Testis (tissue), 3 donors: ENCODE data around the gene PCDHA9. TPM values are rescaled to one million over a fixed set of nuclear protein-coding genes. Genes with fewer than 3 reads are reported as not detected.

ENCODE experiments used
- DNase-seq: peaks from one replicate; pipeline ENCODE4 v3.0.0-alpha.2; 2019
- H3K27ac ChIP-seq, 2 donors: fragments of 200-600 bp; sonication (generic); one replicate each; pipeline ENCODE4 v1.5.1; 2019
- H3K27me3 ChIP-seq: fragments of 200-600 bp; sonication (generic); one replicate; pipeline ENCODE4 v1.5.1; 2019
- H3K36me3 ChIP-seq: fragments of 200-600 bp; sonication (generic); one replicate; pipeline ENCODE4 v1.5.1; 2017; ENCODE audit warnings: low read depth; ENCODE audit errors: missing control alignments
- H3K4me1 ChIP-seq: fragments of 200-600 bp; sonication (generic); one replicate; pipeline ENCODE4 v1.5.1; 2019
- H3K4me3 ChIP-seq, 2 donors: fragments of 200-600 bp; sonication (generic); one replicate each; pipeline ENCODE4 v1.5.1; 2017 to 2019
- H3K9me3 ChIP-seq: fragments of 200-600 bp; sonication (generic); one replicate; pipeline ENCODE4 v1.5.1; 2017
- POLR2A ChIP-seq: fragments of 450-650 bp; IDR thresholded peaks from one replicate; pipeline ENCODE4 v1.6.1; 2017; ENCODE audit warnings: antibody characterized with exemption, mild to moderate bottlenecking, moderate library complexity
- WGBS, 2 donors: methylation state at CpG; one replicate each; pipeline ENCODE4 v1.1.5; 2018; 5-methylcytosine and 5-hydroxymethylcytosine counted together
- intact Hi-C: fragments of 100-400 bp; cut with DNase I; formaldehyde crosslinking; loops from one replicate; pipeline ENCODE4 v1.15.1; 2023; ENCODE audit warnings: low total_unique reads
- polyA plus RNA-seq: library from polyadenylated mRNA; stranded (reverse); fragments of 350-450 nt; fragmentation: Illumina TruSeq; extraction: RNeasy Lipid Tissue Mini Kit (QIAGEN cat#74804); gene quantifications from one replicate; pipeline ENCODE4 v1.2.3, GENCODE V29; 2014; ENCODE audit warnings: low read depth, low replicate concordance; ENCODE audit not compliant: insufficient read depth
- total RNA-seq, 2 donors: library from RNA; depleted of rRNA; stranded (reverse); fragments of >200 nt; gene quantifications; one replicate each; pipeline ENCODE4 v1.2.3, GENCODE V29; 2016
- TF ChIP-seq, protein P1 (sequence below), 3 experiments: fragments of 450-650 bp in 2 of 3; fragments of 200-600 bp in 1 of 3; sonication (generic) in 1 of 3; IDR thresholded peaks; one replicate each; pipeline ENCODE4 v1.5.1; 2016 to 2019; ENCODE audit warnings: antibody characterized with exemption in 3 of 3, mild to moderate bottlenecking in 2 of 3, moderate library complexity in 1 of 3

The PCDHA9 gene
- total and polyA plus RNA-seq, 3 donors from 2014 or later = 1.1 to 2.3 (median 2.0) TPM

DNA sequence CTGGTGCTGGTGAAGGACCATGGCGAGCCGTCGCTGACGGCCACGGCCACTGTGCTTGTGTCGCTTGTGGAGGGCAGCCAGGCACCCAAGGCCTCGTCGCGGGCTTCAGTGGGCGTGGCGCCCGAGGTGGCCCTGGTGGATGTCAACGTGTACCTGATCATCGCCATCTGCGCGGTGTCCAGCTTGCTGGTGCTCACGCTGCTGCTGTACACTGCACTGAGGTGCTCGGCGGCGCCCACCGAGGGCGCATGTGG lies 9.7 kb downstream of the PCDHA9 start:
- Histone ChIP-seq H3K27me3 (no peaks in the 10 kb centered on the region), H3K36me3 (no peaks in the 10 kb centered on the region), H3K4me1 (no peaks in the 10 kb centered on the region), H3K9me3 (no peaks in the 10 kb centered on the region), H3K4me3 (no peak overlapping the region), H3K27ac (no peak overlapping the region)
- WGBS, 2 donors = 30 to 60% methylated on average over 1 to 7 of the region's 22 CpGs
- no peak for DNase-seq
- intact Hi-C loops = no loop called here
- TF ChIP-seq POLR2A = no peak
- TF ChIP-seq, protein P1, sequence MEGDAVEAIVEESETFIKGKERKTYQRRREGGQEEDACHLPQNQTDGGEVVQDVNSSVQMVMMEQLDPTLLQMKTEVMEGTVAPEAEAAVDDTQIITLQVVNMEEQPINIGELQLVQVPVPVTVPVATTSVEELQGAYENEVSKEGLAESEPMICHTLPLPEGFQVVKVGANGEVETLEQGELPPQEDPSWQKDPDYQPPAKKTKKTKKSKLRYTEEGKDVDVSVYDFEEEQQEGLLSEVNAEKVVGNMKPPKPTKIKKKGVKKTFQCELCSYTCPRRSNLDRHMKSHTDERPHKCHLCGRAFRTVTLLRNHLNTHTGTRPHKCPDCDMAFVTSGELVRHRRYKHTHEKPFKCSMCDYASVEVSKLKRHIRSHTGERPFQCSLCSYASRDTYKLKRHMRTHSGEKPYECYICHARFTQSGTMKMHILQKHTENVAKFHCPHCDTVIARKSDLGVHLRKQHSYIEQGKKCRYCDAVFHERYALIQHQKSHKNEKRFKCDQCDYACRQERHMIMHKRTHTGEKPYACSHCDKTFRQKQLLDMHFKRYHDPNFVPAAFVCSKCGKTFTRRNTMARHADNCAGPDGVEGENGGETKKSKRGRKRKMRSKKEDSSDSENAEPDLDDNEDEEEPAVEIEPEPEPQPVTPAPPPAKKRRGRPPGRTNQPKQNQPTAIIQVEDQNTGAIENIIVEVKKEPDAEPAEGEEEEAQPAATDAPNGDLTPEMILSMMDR (IDR thresholded peaks at IDR 0.05) = no peak

GRCh38 chr5:140862441-140863295 lies 14.5 kb downstream of the PCDHA9 start:
- 33 to 35% methylated on average over 22 to 66 of the region's 76 CpGs for WGBS, 2 donors
- Histone ChIP-seq H3K27me3 (no peaks in the 10 kb centered on the region), H3K4me1 (no peaks in the 10 kb centered on the region), H3K9me3 (no peaks in the 10 kb centered on the region), H3K4me3 (no peak overlapping the region), H3K27ac (no peak overlapping the region), H3K36me3 (no peaks in the 10 kb centered on the region)
- TF ChIP-seq POLR2A = no peak
- TF ChIP-seq, protein P1 (IDR thresholded peaks at IDR 0.05) = no peak
- intact Hi-C loops = no loop called here
- no peak for DNase-seq

GRCh38 chr5:140868721-140869554 lies 20.8 kb downstream of the PCDHA9 start, which contains the start of gene PCDHA11:
TSS of gene PCDHA11 (plus strand) at chr5:140868957. CDS start at chr5:140869104, 147 bp downstream.
- no peaks in the 10 kb centered on the region for H3K4me1 ChIP-seq
- intact Hi-C loops = no loop called here
- H3K9me3 ChIP-seq = no peaks in the 10 kb centered on the region
- no peaks in the 10 kb centered on the region for H3K36me3 ChIP-seq
- peak; percentile 52 for DNase-seq
- no peaks in the 10 kb centered on the region for H3K27me3 ChIP-seq
- TF ChIP-seq POLR2A = no peak
- TF ChIP-seq, protein P1 (IDR thresholded peaks at IDR 0.05) = peak in 2 of 3 experiments; percentile 25 to 35
- H3K27ac ChIP-seq = no peak within 1 kb of the TSS
- H3K4me3 ChIP-seq = peak within 1 kb of the TSS in 1 of 2 donors; percentile 18
- 9 to 12% methylated on average over 23 to 41 of the region's 41 CpGs for WGBS, 2 donors

DNA sequence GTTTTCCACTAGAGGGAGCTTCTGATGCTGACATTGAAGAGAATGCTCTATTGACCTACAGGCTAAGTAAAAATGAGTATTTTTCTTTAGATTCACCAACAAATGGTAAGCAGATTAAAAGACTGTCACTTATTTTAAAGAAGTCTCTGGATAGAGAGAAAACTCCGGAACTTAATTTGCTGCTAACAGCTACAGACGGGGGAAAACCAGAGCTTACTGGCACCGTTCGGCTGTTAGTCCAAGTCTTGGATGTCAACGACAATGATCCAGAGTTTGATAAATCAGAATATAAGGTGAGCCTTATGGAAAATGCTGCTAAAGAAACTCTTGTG lies 21.3 kb downstream of the PCDHA9 start:
- Histone ChIP-seq H3K9me3 (no peaks in the 10 kb centered on the region), H3K27me3 (no peaks in the 10 kb centered on the region), H3K4me3 (peak overlapping the region in 1 of 2 donors; percentile 18), H3K27ac (no peak overlapping the region), H3K4me1 (no peaks in the 10 kb centered on the region), H3K36me3 (no peaks in the 10 kb centered on the region)
- WGBS, 2 donors = 37 to 42% methylated on average over 5 of the region's 5 CpGs
- TF ChIP-seq POLR2A = no peak
- TF ChIP-seq, protein P1 (IDR thresholded peaks at IDR 0.05) = no peak
- no peak for DNase-seq
- intact Hi-C loops = no loop called here
